Neural cell (in vitro differentiated cells): Measurements from ENCODE around the gene APP. TPM values are rescaled to one million over a fixed set of nuclear protein-coding genes. Genes with fewer than 3 reads are reported as not detected.

Experiments used
- H2AFZ ChIP-seq: fragments of 200-600, 300-800 bp; sonication (generic), shearing (Covaris generic); 2 replicates; pipeline ENCODE4 v1.6.0; 2014; ENCODE audit warnings: low read depth, mild to moderate bottlenecking, antibody characterized with exemption, low read length, moderate library complexity
- H3F3A ChIP-seq: fragments of 200-600 bp; shearing (Covaris generic); 2 replicates; pipeline ENCODE4 v1.6.1; 2016; ENCODE audit warnings: mild to moderate bottlenecking, moderate library complexity, mixed read lengths, antibody characterized with exemption, low read length; ENCODE audit not compliant: insufficient read depth, poor library complexity, severe bottlenecking
- H3K27ac ChIP-seq: fragments of 200-600, 300-800 bp; sonication (generic), shearing (Covaris generic); 2 replicates; pipeline ENCODE4 v1.5.1; 2014; ENCODE audit warnings: mild to moderate bottlenecking, low read length, moderate library complexity
- H3K27me3 ChIP-seq: fragments of 300-800, 200-600 bp; sonication (generic), shearing (Covaris generic); 2 replicates; pipeline ENCODE4 v1.6.0; 2014; ENCODE audit warnings: mild to moderate bottlenecking, low read depth, low read length, moderate library complexity; ENCODE audit not compliant: insufficient read depth
- H3K36me3 ChIP-seq: fragments of 300-800, 200-600 bp; sonication (generic), shearing (Covaris generic); 2 replicates; pipeline ENCODE4 v1.5.1; 2014; ENCODE audit warnings: mild to moderate bottlenecking, antibody characterized with exemption, low read length, moderate library complexity; ENCODE audit not compliant: insufficient read depth
- H3K4me2 ChIP-seq: fragments of 300-800, 200-600 bp; sonication (generic), shearing (Covaris generic); 2 replicates; pipeline ENCODE4 v1.6.0; 2014; ENCODE audit warnings: mild to moderate bottlenecking, low read length
- H3K4me3 ChIP-seq: fragments of 300-800, 200-600 bp; sonication (generic), shearing (Covaris generic); 2 replicates; pipeline ENCODE4 v1.5.1; 2014; ENCODE audit warnings: mild to moderate bottlenecking, low read length, moderate library complexity
- H3K79me2 ChIP-seq: fragments of 200-600 bp; shearing (Covaris generic); replicated peaks from 2 replicates; pipeline ENCODE4 v1.6.0; 2014; ENCODE audit warnings: mild to moderate bottlenecking, low read length, moderate library complexity; ENCODE audit not compliant: insufficient read depth
- H3K9ac ChIP-seq: fragments of 300-800, 200-600 bp; sonication (generic), shearing (Covaris generic); 2 replicates; pipeline ENCODE4 v1.6.1; 2016; ENCODE audit warnings: mild to moderate bottlenecking, low read length, mixed read lengths
- H3K9me2 ChIP-seq: fragments of 200-600 bp; shearing (Covaris generic); 2 replicates; pipeline ENCODE4 v1.6.1; 2016; ENCODE audit warnings: mild to moderate bottlenecking, low read length, mixed read lengths; ENCODE audit not compliant: insufficient read depth
- H3K9me3 ChIP-seq: fragments of 200-600, 300-800 bp; sonication (generic), shearing (Covaris generic); 2 replicates; pipeline ENCODE4 v1.6.1; 2016; ENCODE audit warnings: mild to moderate bottlenecking, mixed run types, low read length, moderate library complexity, mixed read lengths
- H4K20me1 ChIP-seq: fragments of 200-600 bp; shearing (Covaris generic); 2 replicates; pipeline ENCODE4 v1.6.1; 2016; ENCODE audit warnings: mild to moderate bottlenecking, mixed run types; ENCODE audit not compliant: insufficient read depth
- EP300 ChIP-seq: fragments of 450-650 bp; conservative IDR thresholded peaks from 2 replicates; pipeline ENCODE4 v1.6.1; 2014; ENCODE audit warnings: antibody characterized with exemption, mild to moderate bottlenecking, moderate library complexity; ENCODE audit not compliant: poor library complexity, severe bottlenecking
- EZH2 ChIP-seq: fragments of 200-600, 300-800 bp; shearing (Covaris generic), sonication (generic); IDR thresholded peaks from 2 replicates; pipeline ENCODE4 v1.6.1; 2014; ENCODE audit warnings: antibody characterized with exemption, low read length, borderline replicate concordance, mild to moderate bottlenecking; ENCODE audit not compliant: insufficient read depth, poor library complexity, severe bottlenecking
- MXI1 ChIP-seq: fragments of 450-650 bp; conservative IDR thresholded peaks from 2 replicates; pipeline ENCODE4 v1.6.1; 2014; ENCODE audit warnings: antibody characterized with exemption, mild to moderate bottlenecking; ENCODE audit not compliant: poor library complexity, severe bottlenecking
- POLR2AphosphoS5 ChIP-seq: IDR thresholded peaks from 2 replicates; pipeline ENCODE4 v1.6.1; 2012
- RAD21 ChIP-seq: fragments of 450-650 bp; conservative IDR thresholded peaks from 2 replicates; pipeline ENCODE4 v1.6.1; 2014; ENCODE audit warnings: antibody characterized with exemption, mild to moderate bottlenecking, moderate library complexity
- SMC3 ChIP-seq: fragments of 450-650 bp; conservative IDR thresholded peaks from 2 replicates; pipeline ENCODE4 v1.6.1; 2014; ENCODE audit warnings: antibody characterized with exemption, mild to moderate bottlenecking, moderate library complexity; ENCODE audit not compliant: poor library complexity
- TAF1 ChIP-seq: IDR thresholded peaks from 2 replicates; pipeline ENCODE4 v1.6.1; 2012; ENCODE audit warnings: low read depth
- polyA minus RNA-seq: library from RNA; depleted of rRNA, polyadenylated mRNA; stranded (reverse); fragments of >200 nt; gene quantifications from 2 replicates; pipeline ENCODE4 v1.2.3, GENCODE V29; 2014
- polyA plus RNA-seq: library from polyadenylated mRNA; depleted of rRNA; stranded (reverse); fragments of >200 nt; gene quantifications from 2 replicates; pipeline ENCODE4 v1.2.3, GENCODE V29; 2014
- TF ChIP-seq, protein P1 (sequence below): IDR thresholded peaks from 2 replicates; pipeline ENCODE4 v1.6.1; 2012; ENCODE audit warnings: borderline replicate concordance
- TF ChIP-seq, protein P2 (sequence below): fragments of 450-650 bp; IDR thresholded peaks from 2 replicates; pipeline ENCODE4 v1.5.1; 2014; ENCODE audit warnings: antibody characterized with exemption, mild to moderate bottlenecking, moderate library complexity; ENCODE audit not compliant: poor library complexity, severe bottlenecking

APP gene
- polyA plus RNA-seq (462 and 470 TPM in 2 replicates), polyA minus RNA-seq (570 and 576 TPM in 2 replicates)

DNA sequence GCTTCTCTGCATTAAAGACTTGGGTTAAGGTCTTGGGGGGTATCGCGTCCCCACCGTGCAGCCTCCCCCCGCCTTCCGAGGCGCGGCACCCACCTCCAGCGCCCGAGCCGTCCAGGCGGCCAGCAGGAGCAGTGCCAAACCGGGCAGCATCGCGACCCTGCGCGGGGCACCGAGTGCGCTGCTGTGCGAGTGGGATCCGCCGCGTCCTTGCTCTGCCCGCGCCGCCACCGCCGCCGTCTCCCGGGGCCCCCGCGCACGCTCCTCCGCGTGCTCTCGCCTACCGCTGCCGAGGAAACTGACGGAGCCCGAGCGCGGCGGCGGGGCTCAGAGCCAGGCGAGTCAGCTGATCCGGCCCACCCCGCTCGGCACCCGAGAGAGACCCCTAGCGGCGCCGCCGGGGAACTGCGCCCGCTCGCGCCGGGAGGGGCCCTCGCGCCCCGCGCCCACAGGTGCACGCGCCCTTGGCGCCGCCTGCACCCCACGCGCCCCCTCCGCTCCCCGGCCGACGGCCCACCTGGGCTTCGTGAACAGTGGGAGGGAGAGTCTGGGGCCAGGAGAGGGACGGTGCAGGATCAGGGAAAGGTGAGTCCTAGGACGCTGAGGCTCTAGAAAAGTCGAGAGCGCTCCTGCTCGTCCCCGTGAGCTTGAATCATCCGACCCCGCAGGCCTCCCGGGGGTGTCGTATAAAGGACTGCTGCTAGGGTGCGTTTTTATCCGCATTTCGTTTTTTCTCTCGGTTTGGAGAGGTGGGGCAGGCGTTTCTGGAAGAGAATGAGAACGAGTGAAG, at the start of gene APP:
Gene APP (minus strand): TSS at position 300 of the 787 bp plus-strand sequence. CDS start 150 bp downstream, at position 150.
- no peaks in the 10 kb centered on the region for H3K9me2 ChIP-seq
- TF ChIP-seq, protein P1, sequence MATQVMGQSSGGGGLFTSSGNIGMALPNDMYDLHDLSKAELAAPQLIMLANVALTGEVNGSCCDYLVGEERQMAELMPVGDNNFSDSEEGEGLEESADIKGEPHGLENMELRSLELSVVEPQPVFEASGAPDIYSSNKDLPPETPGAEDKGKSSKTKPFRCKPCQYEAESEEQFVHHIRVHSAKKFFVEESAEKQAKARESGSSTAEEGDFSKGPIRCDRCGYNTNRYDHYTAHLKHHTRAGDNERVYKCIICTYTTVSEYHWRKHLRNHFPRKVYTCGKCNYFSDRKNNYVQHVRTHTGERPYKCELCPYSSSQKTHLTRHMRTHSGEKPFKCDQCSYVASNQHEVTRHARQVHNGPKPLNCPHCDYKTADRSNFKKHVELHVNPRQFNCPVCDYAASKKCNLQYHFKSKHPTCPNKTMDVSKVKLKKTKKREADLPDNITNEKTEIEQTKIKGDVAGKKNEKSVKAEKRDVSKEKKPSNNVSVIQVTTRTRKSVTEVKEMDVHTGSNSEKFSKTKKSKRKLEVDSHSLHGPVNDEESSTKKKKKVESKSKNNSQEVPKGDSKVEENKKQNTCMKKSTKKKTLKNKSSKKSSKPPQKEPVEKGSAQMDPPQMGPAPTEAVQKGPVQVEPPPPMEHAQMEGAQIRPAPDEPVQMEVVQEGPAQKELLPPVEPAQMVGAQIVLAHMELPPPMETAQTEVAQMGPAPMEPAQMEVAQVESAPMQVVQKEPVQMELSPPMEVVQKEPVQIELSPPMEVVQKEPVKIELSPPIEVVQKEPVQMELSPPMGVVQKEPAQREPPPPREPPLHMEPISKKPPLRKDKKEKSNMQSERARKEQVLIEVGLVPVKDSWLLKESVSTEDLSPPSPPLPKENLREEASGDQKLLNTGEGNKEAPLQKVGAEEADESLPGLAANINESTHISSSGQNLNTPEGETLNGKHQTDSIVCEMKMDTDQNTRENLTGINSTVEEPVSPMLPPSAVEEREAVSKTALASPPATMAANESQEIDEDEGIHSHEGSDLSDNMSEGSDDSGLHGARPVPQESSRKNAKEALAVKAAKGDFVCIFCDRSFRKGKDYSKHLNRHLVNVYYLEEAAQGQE: peak; percentile 90
- TF ChIP-seq SMC3 (peak; percentile 84), POLR2AphosphoS5 (peak; percentile 95), RAD21 (peak; percentile 81), TAF1 (peak; percentile 98), EP300 (peak; percentile 65), EZH2 (no peak), MXI1 (peak; percentile 89)
- TF ChIP-seq, protein P2, sequence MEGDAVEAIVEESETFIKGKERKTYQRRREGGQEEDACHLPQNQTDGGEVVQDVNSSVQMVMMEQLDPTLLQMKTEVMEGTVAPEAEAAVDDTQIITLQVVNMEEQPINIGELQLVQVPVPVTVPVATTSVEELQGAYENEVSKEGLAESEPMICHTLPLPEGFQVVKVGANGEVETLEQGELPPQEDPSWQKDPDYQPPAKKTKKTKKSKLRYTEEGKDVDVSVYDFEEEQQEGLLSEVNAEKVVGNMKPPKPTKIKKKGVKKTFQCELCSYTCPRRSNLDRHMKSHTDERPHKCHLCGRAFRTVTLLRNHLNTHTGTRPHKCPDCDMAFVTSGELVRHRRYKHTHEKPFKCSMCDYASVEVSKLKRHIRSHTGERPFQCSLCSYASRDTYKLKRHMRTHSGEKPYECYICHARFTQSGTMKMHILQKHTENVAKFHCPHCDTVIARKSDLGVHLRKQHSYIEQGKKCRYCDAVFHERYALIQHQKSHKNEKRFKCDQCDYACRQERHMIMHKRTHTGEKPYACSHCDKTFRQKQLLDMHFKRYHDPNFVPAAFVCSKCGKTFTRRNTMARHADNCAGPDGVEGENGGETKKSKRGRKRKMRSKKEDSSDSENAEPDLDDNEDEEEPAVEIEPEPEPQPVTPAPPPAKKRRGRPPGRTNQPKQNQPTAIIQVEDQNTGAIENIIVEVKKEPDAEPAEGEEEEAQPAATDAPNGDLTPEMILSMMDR: peak; percentile 99
- H3K9me3 ChIP-seq: no peaks in the 10 kb centered on the region
- H3K4me2 ChIP-seq: peak within 1 kb of the TSS; percentile 44
- H2AFZ ChIP-seq: peak within 1 kb of the TSS; percentile 97
- H4K20me1 ChIP-seq: no peaks in the 10 kb centered on the region
- peak within 1 kb of the TSS; percentile 95 for H3K27ac ChIP-seq
- H3F3A ChIP-seq: no peaks in the 10 kb centered on the region
- peak within 1 kb of the TSS; percentile 94 for H3K9ac ChIP-seq
- no peaks in the 10 kb centered on the region for H3K27me3 ChIP-seq
- H3K4me3 ChIP-seq: peak within 1 kb of the TSS; percentile 86
- no peaks in the 10 kb centered on the region for H3K36me3 ChIP-seq
- peaks cover 43% of the 10 kb centered on the region for H3K79me2 ChIP-seq

DNA sequence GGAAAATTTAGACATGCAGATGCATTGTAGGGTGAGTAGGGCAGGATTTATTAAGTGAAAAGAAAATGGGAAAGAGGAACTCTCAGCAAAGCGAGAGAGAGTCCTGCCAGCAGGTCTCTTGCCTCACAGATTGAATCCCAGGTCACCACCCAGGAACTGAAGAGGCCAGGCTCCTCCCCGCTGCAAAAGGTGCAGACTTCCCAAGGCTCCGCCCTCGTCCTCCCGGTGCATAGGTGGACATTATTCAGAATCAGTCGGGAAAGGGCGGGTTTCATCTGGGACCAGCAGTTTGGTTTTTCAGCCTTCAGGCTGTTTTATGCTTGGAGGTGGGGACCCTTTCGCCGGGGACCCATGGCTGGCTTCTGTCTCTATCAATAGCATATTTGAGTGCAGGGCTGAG, 41.6 kb upstream of the APP start:
- Histone ChIP-seq H3K4me2 (no peak overlapping the region), H2AFZ (no peak overlapping the region), H3K27ac (no peak overlapping the region), H3K36me3 (no peaks in the 10 kb centered on the region), H3K9ac (no peak overlapping the region), H3K9me2 (no peaks in the 10 kb centered on the region), H3F3A (no peaks in the 10 kb centered on the region), H4K20me1 (no peaks in the 10 kb centered on the region), H3K9me3 (no peaks in the 10 kb centered on the region), H3K27me3 (no peaks in the 10 kb centered on the region), H3K4me3 (no peak overlapping the region), H3K79me2 (no peaks in the 10 kb centered on the region)
- no peak for TF ChIP-seq TAF1
- TF ChIP-seq EP300: no peak
- TF ChIP-seq, protein P1: no peak
- no peak for TF ChIP-seq SMC3
- no peak for TF ChIP-seq RAD21
- no peak for TF ChIP-seq MXI1
- no peak for TF ChIP-seq POLR2AphosphoS5
- TF ChIP-seq EZH2: no peak
- TF ChIP-seq, protein P2: no peak
